HepG2 (cell line): Measurements from ENCODE around the gene TMEM53. TPM values are rescaled to one million over a fixed set of nuclear protein-coding genes. Genes with fewer than 3 reads are reported as not detected.

Source experiments
- ATAC-seq: fragments of 200-7000 bp; cut with Tn5 transposase; 3 replicates; pipeline ENCODE4 v1.9.1; 2020; ENCODE audit warnings: mild to moderate bottlenecking, moderate library complexity
- BruUV-seq: library from RNA; stranded (reverse); fragments of 400-500 nt; replicated peaks from 2 replicates; lab custom pipeline; 2021; lab: Mats Ljungman, UMichigan
- CTCF ChIA-PET: fragments of 300-600 bp; formaldehyde crosslinking; extraction: SDS; loops from one replicate; lab custom pipeline; 2021; ENCODE audit warnings: low total read pairs, inconsistent platforms, low intra/inter-chr PET ratio; lab: Yijun Ruan, JAX
- POLR2A ChIA-PET: fragments of 350-600 bp; sonication (Branson Sonifier 250); formaldehyde crosslinking; loops from one replicate; lab custom pipeline; 2020; ENCODE audit warnings: antibody characterized with exemption, inconsistent platforms; lab: Yijun Ruan, JAX
- DNase-seq: peaks from one replicate; pipeline ENCODE4 v3.0.0-alpha.2; 2015; ENCODE audit warnings: low spot score
- FAIRE-seq: peaks from 3 replicates; lab custom pipeline; 2011; peaks lifted over from hg19 to GRCh38; lab: Jason Lieb, UNC
- H2AFZ ChIP-seq: one replicate; pipeline ENCODE4 v1.6.1; 2011; ENCODE audit warnings: low read length, inconsistent platforms
- H3K27ac ChIP-seq: fragments of 300-600 bp; 3 replicates; pipeline ENCODE4 v1.8.0; 2011; ENCODE audit warnings: mixed run types, mild to moderate bottlenecking, mixed read lengths, low read length, inconsistent platforms; ENCODE audit not compliant: insufficient read depth; ENCODE audit errors: extremely low read length
- H3K27me3 ChIP-seq, 2 experiments: fragments of 200-600 bp in 1 of 2; 2 replicates in 1 of 2; 3 replicates in 1 of 2; pipeline versions ENCODE4 v1.6.0 to v1.8.0; 2011; ENCODE audit warnings: low read length in 2 of 2, mild to moderate bottlenecking in 2 of 2, moderate library complexity in 2 of 2, inconsistent platforms in 1 of 2; ENCODE audit not compliant: insufficient read depth in 2 of 2, control insufficient read depth in 1 of 2
- H3K36me3 ChIP-seq, 2 experiments: fragments of 200-600 bp in 1 of 2; replicated peaks in 1 of 2; 2 replicates in 1 of 2; 3 replicates in 1 of 2; pipeline versions ENCODE4 v1.5.1 to v1.8.0; 2011; ENCODE audit warnings: low read length in 2 of 2, inconsistent platforms in 1 of 2; ENCODE audit not compliant: insufficient read depth in 2 of 2, control insufficient read depth in 1 of 2
- H3K4me1 ChIP-seq: 2 replicates; pipeline ENCODE4 v1.5.1; 2012; ENCODE audit warnings: low read length, inconsistent platforms; ENCODE audit not compliant: insufficient read depth
- H3K4me2 ChIP-seq: 2 replicates; pipeline ENCODE4 v1.6.0; 2011; ENCODE audit warnings: low read depth, low read length, inconsistent platforms
- H3K4me3 ChIP-seq, 3 experiments: fragments of 200-600 bp in 1 of 3; sonication (generic), shearing (Covaris generic) in 1 of 3; replicated peaks in 1 of 3; 2 replicates each; pipeline ENCODE4 v1.5.1; 2011 to 2016; ENCODE audit warnings: low read length in 3 of 3, inconsistent platforms in 2 of 3, low read depth in 2 of 3, mild to moderate bottlenecking in 2 of 3, control low read depth in 1 of 3, mixed read lengths in 1 of 3; ENCODE audit not compliant: insufficient read depth in 1 of 3
- H3K79me2 ChIP-seq: one replicate; pipeline ENCODE4 v1.6.1; 2011; ENCODE audit warnings: low read length, inconsistent platforms; ENCODE audit not compliant: insufficient read depth
- H3K9ac ChIP-seq: 2 replicates; pipeline ENCODE4 v1.6.0; 2011; ENCODE audit warnings: mild to moderate bottlenecking, low read depth, low read length, inconsistent platforms; ENCODE audit not compliant: insufficient read depth
- H3K9me3 ChIP-seq: 2 replicates; pipeline ENCODE4 v1.5.1; 2012; ENCODE audit warnings: mild to moderate bottlenecking, low read length
- H4K20me1 ChIP-seq: 2 replicates; pipeline ENCODE4 v1.6.0; 2011; ENCODE audit warnings: inconsistent platforms, mild to moderate bottlenecking, low read length, moderate library complexity; ENCODE audit not compliant: insufficient read depth
- ATF7 ChIP-seq, 2 experiments: fragments of 450-650 bp in 1 of 2; sonication (generic) in 1 of 2; formaldehyde crosslinking in 1 of 2; IDR thresholded peaks; 2 replicates each; pipeline versions ENCODE4 v1.4.0 to v1.6.1; 2016 to 2020; ENCODE audit warnings: antibody characterized with exemption in 1 of 2, mild to moderate bottlenecking in 1 of 2, missing genetic modification reagents in 1 of 2
- MAFG ChIP-seq: sonication (generic); formaldehyde crosslinking; IDR thresholded peaks from 2 replicates; pipeline ENCODE4 v1.5.1; 2020; ENCODE audit warnings: mild to moderate bottlenecking, missing genetic modification reagents
- SATB2 ChIP-seq: sonication (generic); formaldehyde crosslinking; IDR thresholded peaks from 2 replicates; pipeline ENCODE4 v1.5.0; 2020; ENCODE audit warnings: missing genetic modification reagents
- WGBS: methylation state at CpG from one replicate; pipeline ENCODE4 v1.1.6; 2017; ENCODE audit warnings: low lambda C conversion rate; 5-methylcytosine and 5-hydroxymethylcytosine counted together
- in situ Hi-C: cut with HindIII; loops from 2 replicates; pipeline ENCODE4 v1.10.0; 2017; ENCODE audit warnings: low pct_unique_long_range_greater_than_20kb; ENCODE audit not compliant: extremely low pct_ligation_motif_present
- intact Hi-C: fragments of 100-400 bp; cut with micrococcal nuclease; formaldehyde crosslinking; loops from one replicate; pipeline ENCODE4 v1.10.0; 2022; ENCODE audit not compliant: unreplicated experiment
- polyA plus RNA-seq, 8 experiments: library from polyadenylated mRNA; depleted of rRNA in 3 of 8; stranded (reverse) in 7 of 8; unstranded in 1 of 8; fragments of >200 nt; fragmentation: Illumina TruSeq in 4 of 8; extraction: Trizol in 4 of 8; gene quantifications; 2 replicates each; pipeline versions ENCODE4 v1.2.1 to v1.2.3, GENCODE V29; 2011 to 2016; ENCODE audit warnings: low read depth in 4 of 8, missing spikeins in 1 of 8, mixed read lengths in 1 of 8; ENCODE audit not compliant: insufficient read depth in 1 of 8
- total RNA-seq, 5 experiments: library from RNA; depleted of rRNA; stranded (reverse); fragments of >200 nt; fragmentation: Illumina TruSeq; extraction: Trizol; gene quantifications; 2 replicates each; pipeline ENCODE4 v1.2.3, GENCODE V29; 2016; ENCODE audit warnings: low read depth in 1 of 5

The TMEM53 gene
- total and polyA plus RNA-seq, 2 of the 13 experiments (the other 11 are each of a cell fraction or from before 2014, with no cell fraction given) = 12.6 to 20.2 TPM

GRCh38 chr1:44693900-44694299 lies 19.6 kb upstream of the TMEM53 start:
- WGBS = 92% methylated on average over 3 of the region's 3 CpGs

GRCh38 chr1:44693159-44693558 lies 18.9 kb upstream of the TMEM53 start:
- FAIRE-seq (no peak), DNase-seq (no peak), ATAC-seq (no peak)
- H3K27me3 ChIP-seq = no peaks in the 10 kb centered on the region
- 38% methylated on average over 2 of the region's 2 CpGs for WGBS
- in situ Hi-C loops = no loop called here
- intact Hi-C loops = no loop called here
- no peaks in the 10 kb centered on the region for H3K36me3 ChIP-seq
- H3K4me1 ChIP-seq = peaks cover 37% of the 10 kb centered on the region
- BruUV-seq = no TSS peak
- H3K9me3 ChIP-seq = no peaks in the 10 kb centered on the region
- ChIA-PET POLR2A (no interaction called here), CTCF (no interaction called here)
- no peak overlapping the region for H3K9ac ChIP-seq
- H3K27ac ChIP-seq = no peak overlapping the region
- no peak overlapping the region for H3K4me3 ChIP-seq
- H4K20me1 ChIP-seq = no peaks in the 10 kb centered on the region
- no peaks in the 10 kb centered on the region for H3K79me2 ChIP-seq
- no peak overlapping the region for H3K4me2 ChIP-seq
- TF ChIP-seq SATB2 (CRISPR knock-in tag) = no peak
- TF ChIP-seq, all 625 proteins: peak for 0
- no peak overlapping the region for H2AFZ ChIP-seq

More at GRCh38 chr1:44693900-44694299, 19.6 kb upstream of the TMEM53 start:
- H4K20me1 ChIP-seq = no peaks in the 10 kb centered on the region
- POLR2A ChIA-PET = no interaction called here
- in situ Hi-C loops (no loop called here), intact Hi-C loops (no loop called here)
- ATAC-seq (no peak), FAIRE-seq (no peak), DNase-seq (no peak)
- no TSS peak for BruUV-seq
- CTCF ChIA-PET = no interaction called here
- H3K27ac ChIP-seq = no peak overlapping the region
- no peaks in the 10 kb centered on the region for H3K27me3 ChIP-seq
- no peak overlapping the region for H3K4me2 ChIP-seq
- H3K9ac ChIP-seq = no peak overlapping the region
- TF ChIP-seq MAFG = no peak
- TF ChIP-seq ATF7 (IDR thresholded peaks at IDR 0.05) = peak; percentile 62; the same call in 1 of the 2 replicates
- no peak for TF ChIP-seq ATF7 (CRISPR knock-in tag; IDR thresholded peaks at IDR 0.05)
- no peaks in the 10 kb centered on the region for H3K36me3 ChIP-seq
- peaks cover 33% of the 10 kb centered on the region for H3K4me1 ChIP-seq
- H3K9me3 ChIP-seq = no peaks in the 10 kb centered on the region
- no peak overlapping the region for H3K4me3 ChIP-seq
- no peak overlapping the region for H2AFZ ChIP-seq
- H3K79me2 ChIP-seq = no peaks in the 10 kb centered on the region
